Jurkat, Clone E6-1 (cell line): ENCODE measurements around the gene MRM1.

Experiments
- DNase-seq: peaks from one replicate; pipeline ENCODE4 v3.0.0-alpha.2; 2011; ENCODE audit warnings: low read depth, low spot score
- H3K4me3 ChIP-seq: 2 replicates; pipeline ENCODE4 v1.5.1; 2011; ENCODE audit warnings: mild to moderate bottlenecking, low read length, control low read depth, moderate library complexity

MRM1 gene

DNA sequence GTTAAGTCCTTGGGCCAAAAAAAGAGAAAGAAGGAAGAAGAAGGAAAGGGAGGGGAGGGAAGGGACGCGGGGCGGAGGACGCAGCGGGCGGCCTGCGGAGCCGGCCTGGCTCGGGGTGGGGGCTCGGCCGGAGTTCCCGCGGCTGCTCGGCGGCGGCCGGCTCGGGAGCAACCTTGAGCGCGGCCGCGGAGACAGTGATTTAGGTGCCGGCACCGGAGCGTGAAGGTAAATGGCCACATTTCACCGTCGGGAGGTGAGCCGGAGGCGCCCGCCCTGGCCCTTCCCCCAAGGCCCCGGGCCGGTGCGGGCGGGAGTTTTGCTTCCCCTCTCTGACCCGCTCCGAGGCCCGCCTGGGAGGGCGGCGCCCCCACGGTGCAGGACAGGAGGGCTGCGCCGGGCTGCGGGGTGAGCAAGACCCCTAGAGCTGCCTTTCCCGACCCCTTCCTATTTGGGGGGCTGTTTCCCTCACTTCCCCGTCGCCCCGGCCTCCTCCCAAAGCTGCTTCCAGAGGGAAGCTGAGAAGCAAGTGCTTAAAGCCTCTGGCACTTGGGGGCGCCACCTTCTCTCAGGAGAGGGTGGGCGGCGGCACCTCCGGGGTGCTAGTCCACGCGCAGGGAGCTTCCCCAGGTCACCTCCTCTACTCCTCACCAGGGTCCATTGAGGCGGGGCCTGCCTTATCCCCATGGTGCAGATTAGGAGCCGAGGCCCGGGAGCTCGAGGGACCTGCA, 56.5 kb downstream of the MRM1 start:
- no peak overlapping the region for H3K4me3 ChIP-seq
- DNase-seq = no peak
